GM12878 (cell line): ENCODE data around the gene MBOAT7. TPM values are rescaled to one million over a fixed set of nuclear protein-coding genes. Genes with fewer than 3 reads are reported as not detected.

Experiments
- ATAC-seq: fragments of 200-7000 bp; cut with Tn5 transposase; 3 replicates; pipeline ENCODE4 v1.9.1; 2020; ENCODE audit warnings: mild to moderate bottlenecking, moderate library complexity
- BruUV-seq: library from RNA; stranded (reverse); fragments of 400-500 nt; replicated peaks from 2 replicates; lab custom pipeline; 2021; lab: Mats Ljungman, UMichigan
- CTCF ChIA-PET: fragments of 300-600 bp; sonication (Branson Sonifier 250); formaldehyde crosslinking; extraction: SDS; loops from one replicate; lab custom pipeline; 2021; ENCODE audit warnings: inconsistent platforms; lab: Yijun Ruan, JAX
- POLR2A ChIA-PET: fragments of 350-600 bp; formaldehyde crosslinking; extraction: SDS; loops from one replicate; lab custom pipeline; 2021; ENCODE audit warnings: inconsistent platforms; lab: Charles Lee
- RAD21 ChIA-PET: fragments of 300-600 bp; sonication (Branson Sonifier 250); formaldehyde crosslinking; loops from one replicate; lab custom pipeline; 2023; ENCODE audit warnings: antibody characterized with exemption; ENCODE audit not compliant: unreplicated experiment; lab: Charles Lee
- SMC1A ChIA-PET: fragments of 300-600 bp; sonication (Branson Sonifier 250); formaldehyde crosslinking; loops from one replicate; lab custom pipeline; 2023; ENCODE audit not compliant: unreplicated experiment, uncharacterized antibody; lab: Charles Lee
- DNase-seq: peaks from one replicate; pipeline ENCODE4 v3.0.0-alpha.2; 2011; ENCODE audit warnings: low read depth, low spot score
- FAIRE-seq: peaks from 3 replicates; lab custom pipeline; 2011; peaks lifted over from hg19 to GRCh38; lab: Jason Lieb, UNC
- H2AFZ ChIP-seq: 2 replicates; pipeline ENCODE4 v1.6.0; 2011; ENCODE audit warnings: low read depth, low read length, control low read depth; ENCODE audit not compliant: control insufficient read depth
- H3K27ac ChIP-seq: 2 replicates; pipeline ENCODE4 v1.5.1; 2011; ENCODE audit warnings: control low read depth; ENCODE audit not compliant: control insufficient read depth, insufficient read depth
- H3K27me3 ChIP-seq, 2 experiments: replicated peaks in 1 of 2; 2 replicates each; pipeline versions ENCODE4 v1.6.0 to v1.6.1; 2011; ENCODE audit warnings: low read length in 1 of 2; ENCODE audit not compliant: control insufficient read depth in 2 of 2, insufficient read depth in 2 of 2
- H3K36me3 ChIP-seq, 2 experiments: 2 replicates each; pipeline ENCODE4 v1.5.1; 2011; ENCODE audit warnings: low read length in 1 of 2; ENCODE audit not compliant: control insufficient read depth in 2 of 2, insufficient read depth in 2 of 2
- H3K4me1 ChIP-seq: 2 replicates; pipeline ENCODE4 v1.6.1; 2011; ENCODE audit warnings: mild to moderate bottlenecking, low read length, moderate library complexity, mixed read lengths; ENCODE audit not compliant: control insufficient read depth, insufficient read depth
- H3K4me2 ChIP-seq: 2 replicates; pipeline ENCODE4 v1.6.0; 2011; ENCODE audit warnings: control low read depth; ENCODE audit not compliant: control insufficient read depth, insufficient read depth
- H3K4me3 ChIP-seq: fragments of 200-600 bp; sonication (generic); 2 replicates; pipeline ENCODE4 v1.5.1; 2016
- H3K79me2 ChIP-seq: 2 replicates; pipeline ENCODE4 v1.6.0; 2011; ENCODE audit warnings: low read length; ENCODE audit not compliant: control insufficient read depth, insufficient read depth
- H3K9ac ChIP-seq: 2 replicates; pipeline ENCODE4 v1.8.0; 2011; ENCODE audit warnings: low read length, control low read depth, mixed read lengths; ENCODE audit not compliant: control insufficient read depth, insufficient read depth
- H3K9me3 ChIP-seq: replicated peaks from 3 replicates; pipeline ENCODE4 v1.5.1; 2011; ENCODE audit warnings: mild to moderate bottlenecking, low read length; ENCODE audit not compliant: control insufficient read depth, insufficient read depth
- H4K20me1 ChIP-seq: 2 replicates; pipeline ENCODE4 v1.6.0; 2011; ENCODE audit not compliant: control insufficient read depth, insufficient read depth
- FOXK2 ChIP-seq: fragments of 450-650 bp; IDR thresholded peaks from 2 replicates; pipeline ENCODE4 v1.6.1; 2017; ENCODE audit warnings: mild to moderate bottlenecking, moderate library complexity
- YY1 ChIP-seq: IDR thresholded peaks from 2 replicates; pipeline ENCODE4 v1.6.1; 2011; ENCODE audit warnings: low read depth, mild to moderate bottlenecking, low read length
- WGBS: methylation state at CpG from one replicate; pipeline ENCODE4 v1.1.6; 2016; ENCODE audit warnings: low lambda C conversion rate; ENCODE audit not compliant: insufficient replicate concordance, insufficient coverage; ENCODE audit errors: missing lambda C conversion rate; 5-methylcytosine and 5-hydroxymethylcytosine counted together
- in situ Hi-C: fragments of 300-500 bp; cut with MboI; formaldehyde crosslinking; loops from 9 replicates; pipeline ENCODE4 v1.14.3; 2018; ENCODE audit warnings: mixed read lengths
- intact Hi-C: fragments of 100-400 bp; cut with micrococcal nuclease; formaldehyde crosslinking; loops from one replicate; pipeline ENCODE4 v1.14.2; 2022; ENCODE audit not compliant: unreplicated experiment
- polyA plus RNA-seq, 11 experiments: library from polyadenylated mRNA; depleted of rRNA in 4 of 11; unstranded in 6 of 11; stranded (reverse) in 5 of 11; fragments of >200 nt; fragmentation: Nextera tagmentation in 4 of 11; fragmentation: Illumina TruSeq in 1 of 11; extraction: Ambion mirVana in 4 of 11; extraction: Trizol in 1 of 11; gene quantifications; 1 replicate in 1 of 11; 2 replicates in 10 of 11; pipeline versions ENCODE4 v1.2.1 to v1.2.3, GENCODE V29; 2011 to 2016; ENCODE audit warnings: inconsistent platforms in 2 of 11, missing spikeins in 2 of 11, low read depth in 1 of 11
- total RNA-seq, 4 experiments: library from RNA; depleted of rRNA in 3 of 4; stranded (reverse); fragments of >200 nt in 3 of 4; fragmentation: Illumina TruSeq in 1 of 4; extraction: Trizol in 1 of 4; gene quantifications; 2 replicates each; pipeline versions ENCODE4 v1.2.1 to v1.2.3, GENCODE V29; 2013 to 2021
- TF ChIP-seq, protein P1 (sequence below), 3 experiments: IDR thresholded peaks in 2 of 3; conservative IDR thresholded peaks in 1 of 3; 2 replicates each; pipeline ENCODE4 v1.5.1; 2011; ENCODE audit warnings: low read depth in 3 of 3, low read length in 3 of 3, mild to moderate bottlenecking in 3 of 3, control low read depth in 2 of 3, moderate library complexity in 2 of 3, inconsistent platforms in 1 of 3, mixed read lengths in 1 of 3; ENCODE audit not compliant: control insufficient read depth in 2 of 3, insufficient read depth in 1 of 3; ENCODE audit errors: extremely low read depth in 1 of 3

MBOAT7 gene
- total and polyA plus RNA-seq, 10 of the 15 experiments (the other 5 are each of a cell fraction or from before 2014, with no cell fraction given): 0.69 to 44.5 (median 21.7) TPM

DNA sequence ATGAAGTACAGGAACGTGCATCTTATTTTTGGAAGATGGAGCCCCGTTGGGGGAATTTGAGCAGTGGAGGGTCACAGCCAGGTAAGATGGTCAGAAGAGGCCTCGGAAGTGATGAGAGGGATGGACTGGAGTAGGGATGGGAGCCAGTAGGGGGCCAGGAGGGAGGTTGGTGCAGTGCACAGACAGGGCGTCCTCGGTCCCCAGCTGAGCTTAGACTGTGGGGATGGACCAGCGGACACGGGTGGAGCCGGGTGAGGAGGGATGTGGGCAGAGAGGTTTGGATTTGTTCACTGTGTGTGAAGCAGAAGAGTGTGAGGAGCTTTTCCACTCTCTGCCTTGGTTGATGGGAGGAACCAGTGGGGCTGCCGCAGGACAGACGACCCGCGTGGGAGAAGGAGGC lies 21.9 kb upstream of the MBOAT7 start:
- intact Hi-C loops (no loop called here), in situ Hi-C loops (no loop called here)
- H3K27ac ChIP-seq: 0 out of 2 replicates have a peak overlapping the region, but pooled peaks have one; percentile 13
- no peaks in the 10 kb centered on the region for H3K27me3 ChIP-seq
- no peak overlapping the region for H3K9ac ChIP-seq
- H3K4me2 ChIP-seq: peak overlapping the region; percentile 47
- H3K36me3 ChIP-seq: peaks cover 8 to 14% of the 10 kb centered on the region in 2 experiments; a peak in 3 of 4 replicates
- peaks cover 48% of the 10 kb centered on the region for H3K4me1 ChIP-seq
- BruUV-seq: no TSS peak
- WGBS: 81% methylated on average over 12 of the region's 12 CpGs
- FAIRE-seq (no peak), ATAC-seq (no peak), DNase-seq (no peak)
- H3K79me2 ChIP-seq: peaks cover 6% of the 10 kb centered on the region
- CTCF ChIA-PET: no interaction called here
- TF ChIP-seq, protein P1, sequence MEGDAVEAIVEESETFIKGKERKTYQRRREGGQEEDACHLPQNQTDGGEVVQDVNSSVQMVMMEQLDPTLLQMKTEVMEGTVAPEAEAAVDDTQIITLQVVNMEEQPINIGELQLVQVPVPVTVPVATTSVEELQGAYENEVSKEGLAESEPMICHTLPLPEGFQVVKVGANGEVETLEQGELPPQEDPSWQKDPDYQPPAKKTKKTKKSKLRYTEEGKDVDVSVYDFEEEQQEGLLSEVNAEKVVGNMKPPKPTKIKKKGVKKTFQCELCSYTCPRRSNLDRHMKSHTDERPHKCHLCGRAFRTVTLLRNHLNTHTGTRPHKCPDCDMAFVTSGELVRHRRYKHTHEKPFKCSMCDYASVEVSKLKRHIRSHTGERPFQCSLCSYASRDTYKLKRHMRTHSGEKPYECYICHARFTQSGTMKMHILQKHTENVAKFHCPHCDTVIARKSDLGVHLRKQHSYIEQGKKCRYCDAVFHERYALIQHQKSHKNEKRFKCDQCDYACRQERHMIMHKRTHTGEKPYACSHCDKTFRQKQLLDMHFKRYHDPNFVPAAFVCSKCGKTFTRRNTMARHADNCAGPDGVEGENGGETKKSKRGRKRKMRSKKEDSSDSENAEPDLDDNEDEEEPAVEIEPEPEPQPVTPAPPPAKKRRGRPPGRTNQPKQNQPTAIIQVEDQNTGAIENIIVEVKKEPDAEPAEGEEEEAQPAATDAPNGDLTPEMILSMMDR (IDR thresholded peaks at IDR 0.05 in 2 of 3, conservative IDR thresholded peaks at IDR 0.05 in 1 of 3; ENCODE audit: control insufficient read depth in 2 of 3, extremely low read depth in 1 of 3, insufficient read depth in 1 of 3, low read depth in 3 of 3, low read length in 3 of 3): 0 out of 6 replicates have a peak, but pooled peaks of 1 of the 3 experiments have one; percentile 4
- TF ChIP-seq FOXK2 (no peak), YY1 (0 out of 2 replicates have a peak, but pooled peaks have one; percentile 3)
- SMC1A ChIA-PET: interaction anchor here (1.0 kb wide), 1 partner anchor 55 kb away, joined by 3 read pairs; no protein-coding TSS in a partner anchor
- peaks cover 12% of the 10 kb centered on the region for H4K20me1 ChIP-seq
- H2AFZ ChIP-seq: no peak overlapping the region
- H3K9me3 ChIP-seq: no peaks in the 10 kb centered on the region
- H3K4me3 ChIP-seq: no peak overlapping the region
- POLR2A ChIA-PET: no interaction called here
- RAD21 ChIA-PET: no interaction called here
